UCSD-AML1 (cell line): Measurements from ENCODE around the gene ZNF331.
"Not testable (repeated sequence)": the region's sequence is repeated elsewhere in the genome, so short reads cannot be mapped to it uniquely, and the experiment has no call there.

Experiments
- DNase-seq: peaks from one replicate; lab custom pipeline; 2025; ENCODE audit not compliant: unreplicated experiment; lab: John Stamatoyannopoulos, UW

ZNF331 gene

DNA sequence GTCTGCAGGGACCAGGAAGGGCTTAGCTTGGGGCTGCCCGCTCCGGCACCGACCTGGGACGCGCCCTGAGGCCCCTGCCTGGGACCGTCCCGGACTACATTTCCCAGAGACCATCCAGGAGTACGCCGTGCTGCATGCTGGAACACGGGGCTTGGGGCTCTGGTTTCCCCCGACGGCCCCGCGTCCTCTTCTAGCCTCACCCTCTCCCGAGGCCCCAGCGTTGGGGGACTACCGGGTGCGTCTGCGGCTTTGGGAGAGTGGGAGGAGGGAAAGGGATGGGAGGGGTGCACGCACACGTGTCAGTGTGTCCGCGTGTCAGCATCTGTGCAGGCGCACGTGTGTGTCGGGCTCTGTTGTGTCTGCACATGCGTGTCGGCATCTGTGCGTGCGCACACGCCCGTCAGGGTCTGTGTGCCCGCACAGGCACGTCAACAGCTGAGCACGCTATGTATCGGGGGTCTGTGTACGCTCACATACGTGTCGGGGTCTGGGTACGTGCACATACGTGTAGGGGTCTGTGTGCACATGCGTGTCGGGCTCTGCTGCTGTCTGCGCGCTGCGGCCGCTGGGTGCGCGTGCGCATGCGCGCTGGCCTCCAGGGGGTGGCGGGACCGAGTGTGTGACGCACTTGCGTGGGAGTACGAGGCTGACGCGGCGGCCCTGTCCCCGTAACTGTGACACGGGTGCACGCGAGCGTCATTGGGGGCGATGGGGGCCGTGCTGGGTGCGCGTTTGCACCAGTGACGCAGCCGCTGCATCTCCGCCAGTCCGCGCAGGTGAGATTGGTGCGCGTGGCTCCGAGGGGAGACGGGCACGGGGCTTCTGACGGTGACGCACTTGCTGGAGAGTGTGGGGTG, at the start of gene ZNF331:
Gene ZNF331, plus strand, starts transcription at position 625 of the 857 bp plus-strand sequence. CDS start 31,232 bp downstream, outside the sequence.
- DNase-seq: no peak

DNA sequence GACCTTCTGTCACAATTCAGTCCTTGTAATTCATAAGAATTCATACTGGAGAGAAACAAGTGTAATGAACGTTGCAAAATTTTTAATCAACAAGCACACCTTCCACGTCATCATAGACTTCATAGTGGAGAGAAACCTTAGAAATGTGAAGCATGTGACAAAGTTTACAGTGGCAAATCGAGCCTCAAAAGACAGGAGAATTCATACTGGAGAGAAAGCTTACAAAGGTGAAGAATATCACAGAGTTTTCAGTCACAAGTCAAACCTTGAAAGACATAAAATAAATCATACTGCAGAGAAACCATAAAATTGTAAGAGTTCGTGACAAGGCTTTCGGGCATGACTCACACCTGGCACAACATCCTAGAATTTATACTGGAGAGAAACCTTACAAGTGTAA, 45.8 kb upstream of the ZNF331 start:
- DNase-seq: no peak

DNA sequence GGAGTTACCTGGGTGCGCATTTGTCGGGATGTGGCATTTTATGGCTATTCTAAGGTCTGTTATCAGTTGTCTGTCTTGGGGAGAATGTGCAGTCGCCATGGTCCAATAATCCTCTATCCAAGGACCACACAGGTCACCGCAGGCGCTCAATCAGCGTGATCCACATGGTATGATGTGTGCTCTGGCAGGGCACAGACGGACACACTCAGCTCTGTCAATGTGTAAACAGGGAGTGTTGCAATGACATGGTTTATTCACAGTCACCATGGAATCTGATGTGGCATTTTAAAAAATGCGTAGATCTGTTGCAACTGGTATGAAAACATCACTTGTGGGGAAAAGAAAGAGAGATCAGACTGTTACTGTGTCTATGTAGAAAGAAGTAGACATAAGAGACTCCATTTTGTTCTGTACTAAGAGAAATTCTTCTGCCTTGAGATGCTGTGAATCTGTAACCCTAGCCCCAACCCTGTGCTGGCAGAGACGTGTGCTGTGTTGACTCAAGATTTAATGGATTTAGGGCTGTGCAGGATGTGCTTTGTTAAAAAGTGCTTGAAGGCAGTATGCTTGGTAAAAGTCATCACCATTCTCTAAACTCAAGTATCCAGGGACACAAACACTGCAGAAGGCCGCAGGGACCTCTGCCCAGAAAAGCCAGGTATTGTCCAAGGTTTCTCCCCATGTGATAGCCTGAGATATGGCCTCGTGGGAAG, 40.5 kb upstream of the ZNF331 start:
- not testable (repeated sequence) for DNase-seq

DNA sequence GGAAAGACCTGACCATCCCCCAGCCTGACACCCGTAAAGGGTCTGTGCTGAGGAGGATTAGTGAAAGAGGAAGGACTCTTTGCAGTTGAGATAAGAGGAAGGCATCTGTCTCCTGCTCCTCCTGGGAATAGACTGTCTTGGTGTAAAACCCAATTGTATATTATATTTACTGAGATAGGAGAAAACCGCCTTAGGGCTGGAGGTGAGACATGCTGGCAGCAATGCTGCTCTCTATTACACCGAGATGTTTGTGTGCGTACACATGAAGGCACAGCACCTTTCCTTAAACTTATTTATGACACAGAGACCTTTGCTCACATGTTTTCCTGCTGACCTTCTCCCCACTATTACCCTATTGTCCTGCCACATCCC, 39.9 kb upstream of the ZNF331 start:
- DNase-seq: not testable (repeated sequence)

DNA sequence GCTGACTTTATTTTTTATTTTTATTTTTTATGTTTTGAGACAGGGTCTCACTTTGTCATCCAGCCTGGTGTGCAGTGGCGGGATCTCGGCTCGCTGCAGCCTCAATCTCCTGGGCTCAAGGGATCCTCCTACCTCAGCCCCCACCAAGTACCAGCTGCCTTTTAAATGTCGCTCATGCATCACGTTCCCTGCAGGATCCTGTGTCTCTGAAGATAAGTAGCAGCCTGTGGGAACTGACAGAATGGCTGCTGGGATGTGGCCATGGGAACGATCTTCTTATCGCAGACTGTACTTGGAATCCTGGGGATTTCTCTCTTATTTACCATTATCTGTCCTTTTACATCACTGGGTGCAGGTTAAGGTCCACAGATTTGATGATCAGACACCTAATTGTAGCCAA, 34.8 kb upstream of the ZNF331 start:
- not testable (repeated sequence) for DNase-seq

DNA sequence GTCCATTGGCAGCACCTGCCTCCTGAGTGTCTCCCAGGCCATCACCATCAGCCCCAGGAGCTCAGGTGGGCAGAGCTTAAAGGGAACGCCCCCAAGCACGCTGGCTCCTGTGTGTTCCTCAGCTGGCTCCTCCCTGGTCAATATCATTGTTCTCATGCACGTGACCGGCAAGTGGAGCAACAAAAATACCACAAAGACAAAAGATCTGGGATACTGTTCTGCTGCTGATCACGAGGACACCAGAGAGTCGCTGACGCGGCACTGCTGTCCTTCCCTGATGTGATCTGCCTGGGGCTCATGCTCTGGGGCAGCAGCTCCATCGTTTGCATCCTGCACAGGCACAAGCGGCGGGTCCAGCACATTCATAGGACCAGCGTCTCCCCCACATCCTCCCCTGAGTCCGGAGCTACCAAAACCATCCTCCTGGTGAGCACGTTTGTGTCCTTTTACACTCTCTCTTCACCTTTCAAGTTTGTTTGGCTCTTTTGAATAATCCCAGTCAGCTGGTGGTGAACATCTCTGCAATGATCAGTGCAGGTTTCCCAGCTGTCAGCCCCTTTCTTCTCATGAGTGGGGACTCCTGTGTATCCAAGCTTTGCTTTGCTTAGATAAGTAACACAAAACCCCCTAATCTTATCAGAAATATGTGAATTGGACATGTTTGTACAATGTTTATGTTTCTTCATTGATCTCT, 34.1 kb upstream of the ZNF331 start:
- DNase-seq: not testable (repeated sequence)

DNA sequence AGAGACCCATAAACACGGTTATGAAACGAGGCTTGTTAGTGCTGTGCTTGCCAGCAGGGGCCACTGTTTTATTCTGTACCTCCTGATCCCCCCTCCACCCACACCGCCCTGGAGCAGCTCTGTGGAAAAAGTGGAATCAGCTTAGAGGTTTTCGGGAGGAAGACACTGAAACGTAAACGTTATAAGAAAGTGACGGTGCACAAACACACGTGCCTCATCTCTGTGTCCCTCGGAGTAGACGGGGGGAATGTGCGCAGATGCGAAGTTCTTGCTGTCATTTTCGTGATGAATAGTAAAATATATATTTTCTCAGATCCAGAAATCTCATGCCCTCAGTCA, 33.6 kb upstream of the ZNF331 start:
- DNase-seq: not testable (repeated sequence)

DNA sequence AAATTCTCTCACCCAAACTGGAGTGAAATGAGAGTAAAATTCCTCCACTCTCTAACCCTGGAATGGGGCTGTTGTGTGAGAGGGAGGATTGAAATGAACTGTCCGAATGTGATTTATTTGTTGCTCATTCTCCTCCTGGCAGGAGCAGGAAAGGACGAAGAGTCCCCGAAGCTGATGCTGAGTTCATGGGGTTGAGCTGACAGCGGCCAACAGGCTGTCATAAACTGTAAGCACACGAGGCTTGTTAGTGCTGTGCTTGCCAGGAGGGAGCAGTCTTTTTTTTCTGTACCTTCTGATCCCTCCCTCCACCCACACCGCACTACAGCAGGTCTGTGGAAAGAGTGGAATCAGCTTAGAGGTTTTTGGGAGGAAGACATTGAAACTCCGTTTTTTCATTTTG, 33.1 kb upstream of the ZNF331 start:
- DNase-seq: no peak

DNA sequence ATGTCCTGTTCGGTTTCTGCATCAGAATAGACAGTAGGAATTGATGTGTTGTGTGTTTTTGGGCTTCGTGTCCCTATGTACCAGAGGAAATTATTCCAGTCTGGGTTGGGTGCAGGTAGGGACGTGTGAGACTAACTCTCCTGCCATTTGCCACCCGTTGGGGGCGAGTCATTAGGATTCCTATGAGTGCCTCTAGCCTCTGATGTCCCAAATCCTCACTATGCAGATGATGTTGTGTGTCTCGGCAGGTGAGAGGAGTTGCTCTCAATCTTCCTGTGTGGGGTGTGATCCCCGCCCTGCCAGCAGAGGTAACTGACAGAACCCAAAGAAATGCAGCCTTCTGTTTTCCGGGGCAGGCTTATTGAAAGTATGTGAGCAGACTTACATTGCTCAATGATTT, 31.2 kb upstream of the ZNF331 start:
- DNase-seq: no peak

DNA sequence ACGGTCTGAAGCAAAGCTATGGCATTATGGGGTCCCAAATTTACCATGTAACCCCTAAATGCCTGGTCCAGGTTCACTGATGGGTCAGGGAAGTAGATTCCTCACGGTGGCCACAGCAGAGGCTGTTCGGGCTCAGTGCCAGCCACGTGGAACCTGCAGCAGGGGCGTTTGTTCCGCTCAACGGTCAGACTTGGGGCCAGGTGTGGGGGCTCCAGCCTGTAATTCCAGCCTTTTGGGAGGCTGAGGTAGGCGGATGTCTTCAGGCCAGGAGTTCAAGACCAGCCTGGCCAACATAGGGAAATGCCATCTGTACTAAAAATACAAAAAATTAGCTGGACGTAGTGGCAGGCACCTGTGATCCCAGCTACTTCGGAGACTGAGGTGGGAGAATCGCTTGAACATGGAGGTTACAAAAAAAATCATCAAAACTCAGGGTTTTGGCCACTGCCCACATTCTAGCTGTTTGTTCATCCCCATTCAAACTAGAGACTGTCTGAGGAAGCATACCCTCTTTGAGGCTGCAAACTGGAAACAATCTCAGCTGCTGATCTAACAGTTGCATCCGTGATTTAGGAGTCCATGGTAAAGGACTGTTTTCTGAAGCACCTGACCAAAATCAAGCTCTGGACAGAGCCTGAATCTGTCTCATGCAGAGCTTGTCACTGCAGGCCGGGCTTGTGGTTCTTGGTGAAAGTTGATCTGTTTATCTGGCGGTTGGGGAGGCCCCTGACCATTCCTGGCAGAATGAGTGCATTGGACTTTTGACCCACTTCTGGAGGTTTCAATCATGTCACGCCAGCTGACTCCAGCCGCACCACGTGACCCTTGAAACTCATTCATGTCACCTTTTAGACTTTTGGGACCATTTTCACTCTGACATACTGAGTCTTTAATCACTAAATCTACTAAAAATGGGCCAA, 30.2 kb upstream of the ZNF331 start:
- no peak for DNase-seq

DNA sequence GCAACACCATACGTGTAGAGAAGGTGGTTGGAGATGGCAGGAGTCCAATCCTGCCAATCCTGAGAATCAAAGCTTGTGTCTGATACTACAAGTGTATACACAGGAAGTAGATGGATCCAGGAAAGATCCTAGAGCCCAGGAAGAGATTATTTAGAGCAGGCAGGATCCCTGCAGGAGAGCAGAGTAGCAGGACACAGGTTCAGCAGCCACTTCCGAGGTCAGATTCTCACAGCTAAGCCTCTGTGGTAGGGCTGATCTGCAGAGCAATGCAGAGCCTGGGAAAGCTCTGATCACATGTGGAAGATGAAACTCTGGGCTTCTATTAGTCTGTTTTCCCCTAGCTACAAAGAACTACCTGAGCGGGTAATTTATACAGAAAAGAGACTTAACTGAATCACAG, 28.5 kb upstream of the ZNF331 start:
- no peak for DNase-seq

DNA sequence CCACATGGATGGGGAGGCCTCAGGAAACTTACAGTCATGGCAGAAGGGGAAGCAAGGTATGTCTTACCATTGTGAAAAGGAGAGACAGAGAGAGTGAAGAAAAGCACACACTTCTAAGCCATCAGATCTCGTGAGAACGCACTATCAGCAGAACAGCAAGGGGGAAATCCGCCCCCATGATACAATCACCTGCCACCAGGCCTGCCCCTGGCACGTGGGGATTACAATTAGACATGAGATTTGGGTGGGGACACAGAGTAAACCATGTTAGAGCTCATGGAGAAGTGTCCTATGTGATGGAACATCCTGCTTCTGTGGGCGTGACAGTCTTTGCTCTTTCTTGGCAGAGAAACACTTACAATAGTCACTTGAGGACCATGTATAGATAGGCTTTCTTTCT, 28.1 kb upstream of the ZNF331 start:
- no peak for DNase-seq

DNA sequence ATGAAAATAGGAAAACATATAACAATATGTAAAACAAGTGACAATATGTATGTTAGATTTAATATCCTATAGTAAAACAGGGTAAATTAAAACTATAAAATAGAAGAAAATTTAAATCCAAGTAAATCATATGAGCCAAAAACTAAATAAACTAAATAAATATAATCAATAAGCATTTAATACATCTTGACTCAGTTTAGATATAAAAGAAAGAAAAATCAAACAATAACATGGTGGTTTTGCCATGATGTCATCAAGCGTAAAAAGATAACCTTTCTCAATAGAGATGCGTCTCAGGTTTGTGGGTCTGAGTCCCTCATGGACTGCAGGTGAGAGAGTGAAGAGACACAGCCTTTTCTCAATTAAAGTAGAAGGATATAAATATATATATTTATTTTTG, 26.6 kb upstream of the ZNF331 start:
- DNase-seq: no peak

DNA sequence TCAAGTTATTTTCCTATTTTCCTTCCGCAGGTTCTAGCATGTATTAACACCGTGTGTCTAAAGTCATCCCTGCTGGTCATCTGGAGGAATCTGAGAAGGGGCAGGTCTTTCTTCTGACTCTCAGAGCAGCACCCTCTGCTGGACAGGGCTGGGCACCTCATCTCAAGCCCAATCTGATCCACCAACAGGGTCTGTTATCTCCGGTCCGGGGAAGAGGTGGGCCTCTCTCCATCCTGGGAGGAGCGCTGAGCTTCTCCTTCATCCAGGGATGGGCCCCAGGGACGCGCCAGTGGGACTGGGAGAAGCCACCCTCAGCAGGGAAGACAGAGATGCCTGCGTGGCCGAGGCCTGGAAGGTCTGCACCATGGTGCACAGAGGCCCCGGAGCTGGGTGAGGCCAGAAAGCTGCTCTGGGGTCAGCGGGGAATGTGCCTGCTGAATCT, 26.0 kb upstream of the ZNF331 start:
- DNase-seq: peak; percentile 42

DNA sequence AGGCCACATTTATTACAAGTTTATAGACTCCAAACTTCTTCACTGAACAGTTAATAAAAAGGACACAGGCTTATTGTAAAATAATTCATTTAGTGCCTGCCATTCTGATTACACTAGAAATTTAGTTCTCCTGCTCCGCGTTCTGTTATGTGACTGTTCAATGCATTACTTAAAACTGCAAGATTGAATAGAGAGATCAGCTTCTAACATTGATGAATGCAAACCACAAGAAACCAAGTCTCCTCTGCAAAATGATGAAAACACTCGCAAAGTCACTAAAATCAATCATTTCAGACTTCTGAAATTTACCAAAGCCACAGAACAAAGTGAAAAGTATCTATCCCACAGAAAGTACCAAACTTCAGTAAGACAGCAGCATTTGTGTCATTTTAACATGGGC, 22.9 kb upstream of the ZNF331 start:
- not testable (repeated sequence) for DNase-seq

DNA sequence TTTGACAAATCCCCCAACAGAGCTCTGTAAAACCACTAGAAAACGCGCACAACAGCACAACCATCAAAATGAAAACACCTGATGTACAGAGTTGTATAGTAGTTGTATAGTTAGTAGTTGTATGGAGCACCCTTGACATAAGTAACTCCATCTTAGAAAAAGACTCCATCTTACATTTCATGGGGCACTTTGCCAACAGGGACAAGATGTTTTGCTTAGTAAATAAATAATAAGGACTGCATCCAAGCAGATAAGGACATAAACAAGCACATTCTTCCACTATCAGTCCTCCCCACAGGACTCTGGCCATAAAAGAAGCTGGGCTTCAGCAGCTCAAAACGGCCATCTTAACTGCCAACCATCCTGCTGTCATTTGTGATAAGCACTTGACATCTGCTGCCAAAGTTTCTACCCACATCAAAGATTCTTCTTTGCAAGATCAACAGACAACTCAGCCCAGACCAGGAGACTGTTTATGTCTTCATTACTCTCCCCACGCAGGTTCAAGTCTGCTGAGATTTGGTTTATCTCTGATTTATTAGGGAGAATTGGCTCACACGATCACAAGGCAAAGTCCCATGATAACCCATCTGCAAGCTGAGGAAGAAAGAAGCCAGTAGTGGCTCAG, 20.7 kb upstream of the ZNF331 start:
- no peak for DNase-seq

DNA sequence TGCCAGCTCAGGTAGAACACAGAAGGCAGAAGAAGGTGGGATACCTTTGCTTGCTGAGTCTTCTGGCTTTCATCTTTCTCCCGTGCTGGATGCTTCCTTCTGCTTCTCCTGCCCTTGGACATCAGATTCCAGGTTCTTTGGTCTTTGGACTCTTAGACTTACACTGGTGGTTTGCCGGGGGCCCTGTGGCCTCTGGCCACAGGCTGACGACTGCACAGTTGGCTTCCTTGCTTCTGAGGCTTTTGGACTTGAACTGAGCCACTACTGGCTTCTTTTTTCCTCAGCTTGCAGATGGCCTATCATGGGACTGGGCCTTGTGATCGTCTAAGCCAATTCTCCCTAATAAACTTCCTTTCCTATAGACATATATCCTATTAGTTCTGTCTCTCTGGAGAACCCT, 19.8 kb upstream of the ZNF331 start:
- no peak for DNase-seq

DNA sequence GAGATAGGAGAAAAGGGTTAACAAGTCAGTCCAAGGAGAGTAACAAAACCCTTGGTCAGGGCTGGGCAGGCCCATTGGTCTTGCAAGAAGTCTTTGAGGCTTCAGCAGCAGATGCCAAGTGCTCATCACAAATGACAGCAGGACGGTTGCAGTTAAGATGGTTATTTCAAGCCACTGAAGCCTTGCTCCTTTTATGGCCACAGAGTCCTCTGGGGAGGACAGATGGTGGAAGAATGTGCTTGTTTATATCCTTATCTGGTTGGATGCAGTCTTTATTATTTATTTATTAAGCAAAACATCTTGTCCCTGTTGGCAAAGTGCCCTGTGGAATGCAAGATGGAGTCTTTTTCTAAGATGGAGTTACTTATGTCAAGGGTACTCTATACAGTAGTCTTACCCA, 19.2 kb upstream of the ZNF331 start:
- no peak for DNase-seq

DNA sequence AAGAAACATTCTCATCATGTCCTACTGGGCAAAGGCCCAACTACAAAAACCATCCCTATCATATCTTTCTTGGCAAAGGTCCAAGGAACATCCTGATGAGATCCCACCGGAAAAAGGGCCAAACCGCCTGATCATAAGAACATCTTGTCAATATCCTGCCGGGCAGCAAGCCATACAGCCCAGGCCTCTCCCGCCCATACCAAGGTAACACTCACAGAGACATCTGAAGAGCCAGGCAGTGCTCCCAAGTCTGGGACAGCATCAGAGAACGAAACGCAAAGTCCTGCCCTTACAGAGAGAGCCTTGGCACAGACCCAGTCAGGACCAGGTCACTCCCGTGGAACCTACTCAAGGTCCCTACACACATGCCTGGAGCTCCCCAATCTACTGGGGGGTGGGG, 18.5 kb upstream of the ZNF331 start:
- DNase-seq: no peak

DNA sequence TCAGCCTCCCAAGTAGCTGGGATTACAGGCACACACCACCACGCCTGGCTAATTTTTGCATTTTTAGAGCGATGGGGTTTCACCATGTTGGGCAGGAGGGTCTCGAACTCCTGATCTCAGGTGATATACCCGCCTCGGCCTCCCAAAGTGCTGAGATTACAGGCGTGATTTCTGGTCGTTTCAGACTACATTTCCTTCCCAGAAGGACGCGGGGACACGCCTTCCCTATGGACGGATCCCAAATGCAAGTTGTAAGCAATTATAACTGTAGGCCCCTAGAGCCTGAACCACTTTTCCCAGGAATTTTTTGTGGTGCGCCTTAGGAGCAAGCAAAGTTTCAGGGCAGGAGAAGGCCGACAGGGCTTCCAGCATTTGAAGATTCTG, 17.8 kb upstream of the ZNF331 start:
- DNase-seq: no peak
